K562 (cell line): ENCODE results near the gene PRCC. TPM values are rescaled to one million over a fixed set of nuclear protein-coding genes. Genes with fewer than 3 reads are reported as not detected.

Source experiments
- ATAC-seq: fragments of 200-7000 bp; cut with Tn5 transposase; 3 replicates; pipeline ENCODE4 v1.9.1; 2020; ENCODE audit warnings: moderate library complexity
- BruUV-seq: library from RNA; stranded (reverse); fragments of 400-500 nt; replicated peaks from 2 replicates; lab custom pipeline; 2021; lab: Mats Ljungman, UMichigan
- CTCF ChIA-PET: fragments of 300-600 bp; formaldehyde crosslinking; extraction: SDS; loops from one replicate; lab custom pipeline; 2021; ENCODE audit warnings: low intra/inter-chr PET ratio; lab: Yijun Ruan, JAX
- POLR2A ChIA-PET: fragments of 300-600, 350-650 bp; sonication (Branson Sonifier 250); formaldehyde crosslinking; extraction: SDS; loops from one replicate; lab custom pipeline; 2021; ENCODE audit warnings: antibody characterized with exemption, inconsistent platforms; lab: Yijun Ruan, JAX
- DNase-seq, 4 experiments: peaks; one replicate each; pipeline versions ENCODE4 v3.0.0 to v3.0.0-alpha.2; 2011 to 2018; ENCODE audit warnings: low spot score in 3 of 4, mixed read lengths in 3 of 4; ENCODE audit errors: extremely low read depth in 1 of 4
- FAIRE-seq: peaks from 2 replicates; lab custom pipeline; 2011; peaks lifted over from hg19 to GRCh38; lab: Jason Lieb, UNC
- H2AFZ ChIP-seq: 2 replicates; pipeline ENCODE4 v1.6.0; 2011; ENCODE audit warnings: low read depth, low read length, control low read depth, inconsistent platforms
- H3K27ac ChIP-seq: fragments of 200-600 bp; 3 replicates; pipeline ENCODE4 v1.8.0; 2011; ENCODE audit warnings: low read depth, mild to moderate bottlenecking, control low read depth, inconsistent platforms, low read length, moderate library complexity, mixed read lengths; ENCODE audit errors: extremely low read depth
- H3K27me3 ChIP-seq, 2 experiments: fragments of 300-600 bp in 1 of 2; 2 replicates in 1 of 2; 3 replicates in 1 of 2; pipeline versions ENCODE4 v1.6.0 to v1.8.0; 2011; ENCODE audit warnings: inconsistent platforms in 2 of 2, low read length in 2 of 2, mild to moderate bottlenecking in 1 of 2, mixed read lengths in 1 of 2, moderate library complexity in 1 of 2; ENCODE audit not compliant: control insufficient read depth in 2 of 2, insufficient read depth in 2 of 2
- H3K36me3 ChIP-seq: fragments of 300-600 bp; 3 replicates; pipeline ENCODE4 v1.8.0; 2011; ENCODE audit warnings: mild to moderate bottlenecking, low read length, inconsistent platforms; ENCODE audit not compliant: control insufficient read depth, insufficient read depth
- H3K4me1 ChIP-seq, 2 experiments: fragments of 200-600 bp in 1 of 2; replicated peaks in 1 of 2; 2 replicates in 1 of 2; 3 replicates in 1 of 2; pipeline versions ENCODE4 v1.5.1 to v1.8.0; 2011; ENCODE audit warnings: inconsistent platforms in 2 of 2, low read length in 2 of 2, mild to moderate bottlenecking in 1 of 2, mixed read lengths in 1 of 2, moderate library complexity in 1 of 2; ENCODE audit not compliant: control insufficient read depth in 2 of 2, insufficient read depth in 2 of 2
- H3K4me2 ChIP-seq: 2 replicates; pipeline ENCODE4 v1.6.1; 2011; ENCODE audit warnings: low read length, control low read depth, inconsistent platforms, mixed read lengths; ENCODE audit not compliant: insufficient read depth
- H3K4me3 ChIP-seq: fragments of 200-600 bp; sonication (generic), shearing (Covaris generic); 2 replicates; pipeline ENCODE4 v1.5.1; 2016; ENCODE audit warnings: control low read depth, inconsistent platforms
- H3K79me2 ChIP-seq: fragments of 200-600 bp; 3 replicates; pipeline ENCODE4 v1.8.0; 2011; ENCODE audit warnings: low read length, inconsistent platforms; ENCODE audit not compliant: control insufficient read depth, insufficient read depth
- H3K9ac ChIP-seq, 2 experiments: 2 replicates each; pipeline versions ENCODE4 v1.6.0 to v1.6.1; 2011; ENCODE audit warnings: low read depth in 2 of 2, low read length in 2 of 2, control low read depth in 1 of 2, inconsistent platforms in 1 of 2, mild to moderate bottlenecking in 1 of 2, mixed read lengths in 1 of 2; ENCODE audit not compliant: insufficient read depth in 1 of 2
- H3K9me1 ChIP-seq: one replicate; pipeline ENCODE4 v1.6.0; 2011; ENCODE audit warnings: inconsistent platforms, mild to moderate bottlenecking, low read length, moderate library complexity; ENCODE audit not compliant: control insufficient read depth, insufficient read depth
- H3K9me3 ChIP-seq: replicated peaks from 2 replicates; pipeline ENCODE4 v1.5.1; 2011; ENCODE audit warnings: low read depth, low read length, inconsistent platforms; ENCODE audit not compliant: control insufficient read depth, insufficient read depth
- H4K20me1 ChIP-seq: replicated peaks from 2 replicates; pipeline ENCODE4 v1.6.1; 2011; ENCODE audit warnings: low read length, inconsistent platforms, mixed read lengths; ENCODE audit not compliant: control insufficient read depth, insufficient read depth
- ESRRA ChIP-seq: fragments of 450-650 bp; IDR thresholded peaks from 2 replicates; pipeline ENCODE4 v1.6.1; 2014; ENCODE audit warnings: low read depth, mild to moderate bottlenecking, moderate library complexity, borderline replicate concordance
- NR2C1 ChIP-seq, 2 experiments: fragments of 450-650 bp; IDR thresholded peaks; 2 replicates each; pipeline ENCODE4 v1.6.1; 2017; ENCODE audit warnings: mild to moderate bottlenecking in 2 of 2, antibody characterized with exemption in 1 of 2, inconsistent platforms in 1 of 2, missing compliant biosample characterization in 1 of 2, missing genetic modification characterization in 1 of 2
- WGBS: fragments of 100-300 bp; shearing (Covaris generic); methylation state at CpG from one replicate; pipeline ENCODE4 v1.1.6; 2016; ENCODE audit warnings: low coverage, mixed read lengths; ENCODE audit not compliant: insufficient coverage; ENCODE audit errors: missing lambda C conversion rate; 5-methylcytosine and 5-hydroxymethylcytosine counted together
- in situ Hi-C: fragments of 300-500 bp; cut with MboI; formaldehyde crosslinking; loops from 4 replicates; pipeline ENCODE4 v1.15.0; 2018; ENCODE audit warnings: inconsistent platforms, mixed read lengths
- intact Hi-C: fragments of 100-400 bp; cut with micrococcal nuclease; formaldehyde crosslinking; loops from 2 replicates; pipeline ENCODE4 v1.14.2; 2022
- polyA plus RNA-seq, 8 experiments: library from polyadenylated mRNA; depleted of rRNA in 4 of 8; stranded (reverse) in 5 of 8; unstranded in 3 of 8; fragments of >200 nt; fragmentation: Nextera tagmentation in 2 of 8; fragmentation: Illumina TruSeq in 1 of 8; extraction: Ambion mirVana in 2 of 8; extraction: Trizol in 1 of 8; gene quantifications; 2 replicates each; pipeline versions ENCODE4 v1.2.1 to v1.2.3, GENCODE V29; 2011 to 2014; ENCODE audit warnings: inconsistent platforms in 1 of 8, missing spikeins in 1 of 8
- total RNA-seq, 7 experiments: library from RNA; depleted of rRNA in 6 of 7; stranded (reverse); fragments of >200 nt in 6 of 7; fragmentation: Illumina TruSeq in 2 of 7; extraction: Trizol in 2 of 7; gene quantifications; 2 replicates each; pipeline versions ENCODE4 v1.2.1 to v1.2.3, GENCODE V29; 2011 to 2021; ENCODE audit warnings: low replicate concordance in 1 of 7
- TF ChIP-seq, protein P1 (sequence below), 2 experiments: fragments of 150-350 bp in 1 of 2; IDR thresholded peaks; 2 replicates each; pipeline ENCODE4 v1.6.1; 2012 to 2016; ENCODE audit warnings: low read depth in 2 of 2, low read length in 2 of 2, mild to moderate bottlenecking in 1 of 2, moderate library complexity in 1 of 2

PRCC gene
- total and polyA plus RNA-seq, 9 of the 15 experiments (the other 6 are each of a cell fraction or from before 2014, with no cell fraction given) = 23.9 to 201 (median 41.1) TPM

DNA sequence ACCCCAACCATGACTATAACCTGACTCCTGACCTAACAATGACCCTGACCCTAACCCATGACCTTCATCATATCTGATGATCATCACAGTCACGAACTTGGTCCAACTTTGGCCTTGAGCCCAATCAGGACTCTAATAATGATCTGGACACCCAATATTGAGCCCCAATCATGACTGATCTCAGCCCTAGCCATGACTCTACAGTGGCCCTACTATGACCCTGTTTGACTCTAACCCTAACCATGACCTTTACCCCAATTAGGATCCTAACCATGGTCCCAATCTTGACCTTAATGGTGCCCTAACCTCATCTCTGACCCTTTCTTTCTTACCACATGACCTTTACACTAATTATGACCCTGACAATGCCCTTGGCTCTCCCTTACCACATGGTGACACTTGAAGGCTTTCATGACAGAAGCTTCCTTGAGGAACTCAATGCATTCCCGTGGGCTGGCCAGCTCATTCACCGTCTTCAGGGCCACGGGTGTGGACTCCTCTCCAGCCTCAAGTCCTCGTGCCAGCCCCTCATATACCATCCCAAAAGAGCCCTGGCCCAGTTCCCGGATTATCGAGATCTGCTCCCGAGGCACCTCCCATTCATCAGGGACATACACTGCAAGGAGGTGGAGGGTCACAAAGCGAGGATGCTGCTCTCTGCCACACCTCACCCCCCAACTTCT lies 75.4 kb downstream of the PRCC start:
- peak; percentile 61; the same call in 1 of the 2 replicates for TF ChIP-seq NR2C1 (IDR thresholded peaks at IDR 0.05)
- TF ChIP-seq NR2C1 (tag; IDR thresholded peaks at IDR 0.05) = peak; percentile 39
- TF ChIP-seq, protein P1, sequence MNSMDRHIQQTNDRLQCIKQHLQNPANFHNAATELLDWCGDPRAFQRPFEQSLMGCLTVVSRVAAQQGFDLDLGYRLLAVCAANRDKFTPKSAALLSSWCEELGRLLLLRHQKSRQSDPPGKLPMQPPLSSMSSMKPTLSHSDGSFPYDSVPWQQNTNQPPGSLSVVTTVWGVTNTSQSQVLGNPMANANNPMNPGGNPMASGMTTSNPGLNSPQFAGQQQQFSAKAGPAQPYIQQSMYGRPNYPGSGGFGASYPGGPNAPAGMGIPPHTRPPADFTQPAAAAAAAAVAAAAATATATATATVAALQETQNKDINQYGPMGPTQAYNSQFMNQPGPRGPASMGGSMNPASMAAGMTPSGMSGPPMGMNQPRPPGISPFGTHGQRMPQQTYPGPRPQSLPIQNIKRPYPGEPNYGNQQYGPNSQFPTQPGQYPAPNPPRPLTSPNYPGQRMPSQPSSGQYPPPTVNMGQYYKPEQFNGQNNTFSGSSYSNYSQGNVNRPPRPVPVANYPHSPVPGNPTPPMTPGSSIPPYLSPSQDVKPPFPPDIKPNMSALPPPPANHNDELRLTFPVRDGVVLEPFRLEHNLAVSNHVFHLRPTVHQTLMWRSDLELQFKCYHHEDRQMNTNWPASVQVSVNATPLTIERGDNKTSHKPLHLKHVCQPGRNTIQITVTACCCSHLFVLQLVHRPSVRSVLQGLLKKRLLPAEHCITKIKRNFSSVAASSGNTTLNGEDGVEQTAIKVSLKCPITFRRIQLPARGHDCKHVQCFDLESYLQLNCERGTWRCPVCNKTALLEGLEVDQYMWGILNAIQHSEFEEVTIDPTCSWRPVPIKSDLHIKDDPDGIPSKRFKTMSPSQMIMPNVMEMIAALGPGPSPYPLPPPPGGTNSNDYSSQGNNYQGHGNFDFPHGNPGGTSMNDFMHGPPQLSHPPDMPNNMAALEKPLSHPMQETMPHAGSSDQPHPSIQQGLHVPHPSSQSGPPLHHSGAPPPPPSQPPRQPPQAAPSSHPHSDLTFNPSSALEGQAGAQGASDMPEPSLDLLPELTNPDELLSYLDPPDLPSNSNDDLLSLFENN (IDR thresholded peaks at IDR 0.05; ENCODE audit: low read depth in 2 of 2, low read length in 2 of 2) = no peak
- peak; percentile 59; the same call in 1 of the 2 replicates for TF ChIP-seq ESRRA
- 15% methylated on average over 9 of the region's 9 CpGs for WGBS
- CTCF ChIA-PET = interaction anchor here (1.1 kb wide), 1 partner anchor 47 kb away, joined by 3 read pairs; no protein-coding TSS in a partner anchor

More for the DNA sequence above, 75.4 kb downstream of the PRCC start:
- no peak overlapping the region for H3K4me3 ChIP-seq
- no peak overlapping the region for H3K9ac ChIP-seq
- DNase-seq (no peak), ATAC-seq (no peak), FAIRE-seq (no peak)
- peaks cover 0 to 22% of the 10 kb centered on the region in 2 experiments; a peak in 2 of 5 replicates for H3K4me1 ChIP-seq
- H3K4me2 ChIP-seq = no peak overlapping the region
- in situ Hi-C loops = no loop called here
- 0 out of 5 replicates have a peak, but pooled peaks cover 0 to 13% of the 10 kb centered on the region in 2 experiments for H3K27me3 ChIP-seq
- H3K9me3 ChIP-seq = no peaks in the 10 kb centered on the region
- intact Hi-C loops = no loop called here
- no peak overlapping the region for H3K27ac ChIP-seq
- H3K9me1 ChIP-seq = no peaks in the 10 kb centered on the region
- H4K20me1 ChIP-seq = no peaks in the 10 kb centered on the region
- BruUV-seq = no TSS peak
- H3K36me3 ChIP-seq = no peaks in the 10 kb centered on the region
- POLR2A ChIA-PET = no interaction called here
- no peak overlapping the region for H2AFZ ChIP-seq
- no peaks in the 10 kb centered on the region for H3K79me2 ChIP-seq
